ENCODE measurements around the gene CARD16. TPM values are rescaled to one million over a fixed set of nuclear protein-coding genes. Genes with fewer than 3 reads are reported as not detected.
"Not testable (repeated sequence)": the region's sequence is repeated elsewhere in the genome, so short reads cannot be mapped to it uniquely, and the experiment has no call there.

CARD16 gene
- total RNA-seq, 1 donor from 2014 or later, result 15.5 TPM

DNA sequence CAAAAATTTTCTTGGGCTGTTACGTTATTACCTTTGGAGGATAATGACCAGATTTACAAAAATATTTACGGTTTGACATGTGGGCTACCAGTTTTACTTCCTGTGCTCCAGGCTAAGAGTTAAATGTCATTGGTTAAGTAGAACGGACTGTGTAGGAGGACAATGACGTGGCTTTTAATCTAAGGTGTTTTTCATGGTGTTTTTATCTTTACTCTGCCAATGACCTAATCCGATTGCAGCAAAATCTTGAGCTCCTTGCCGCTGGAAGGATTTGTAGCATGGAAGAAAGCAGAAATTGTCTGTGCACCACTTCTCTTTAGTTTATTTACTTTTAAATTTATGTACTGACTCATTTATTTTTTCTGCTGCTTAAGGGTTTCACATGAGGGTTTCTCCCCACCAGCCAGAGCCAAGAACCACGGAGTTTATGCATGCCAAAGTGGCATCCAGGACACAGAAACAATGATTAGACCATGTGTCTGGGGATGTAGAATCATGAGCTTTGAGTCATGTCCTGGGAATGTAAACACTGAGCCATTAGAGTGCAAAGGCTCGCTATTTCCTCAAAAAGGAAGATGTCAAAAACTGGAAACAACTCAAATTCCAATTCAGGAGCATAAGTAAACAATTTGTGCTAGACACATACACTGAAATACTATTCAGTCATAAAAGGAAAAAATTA is 1.9 kb upstream of the CARD16 start:
- intact Hi-C loops (cut with DNase I), result no loop called here
- no peak overlapping the region for H3K27ac ChIP-seq
- peaks cover 0 to 2% of the 10 kb centered on the region in 2 donors for H3K4me1 ChIP-seq
- no peak overlapping the region for H3K4me3 ChIP-seq
- H3K27me3 ChIP-seq, result no peaks in the 10 kb centered on the region
- no peak for DNase-seq (ENCODE audit: low spot score in 2 of 2)
- H3K9me3 ChIP-seq, result no peaks in the 10 kb centered on the region
- H3K36me3 ChIP-seq, result no peaks in the 10 kb centered on the region
- TF ChIP-seq, protein P1, sequence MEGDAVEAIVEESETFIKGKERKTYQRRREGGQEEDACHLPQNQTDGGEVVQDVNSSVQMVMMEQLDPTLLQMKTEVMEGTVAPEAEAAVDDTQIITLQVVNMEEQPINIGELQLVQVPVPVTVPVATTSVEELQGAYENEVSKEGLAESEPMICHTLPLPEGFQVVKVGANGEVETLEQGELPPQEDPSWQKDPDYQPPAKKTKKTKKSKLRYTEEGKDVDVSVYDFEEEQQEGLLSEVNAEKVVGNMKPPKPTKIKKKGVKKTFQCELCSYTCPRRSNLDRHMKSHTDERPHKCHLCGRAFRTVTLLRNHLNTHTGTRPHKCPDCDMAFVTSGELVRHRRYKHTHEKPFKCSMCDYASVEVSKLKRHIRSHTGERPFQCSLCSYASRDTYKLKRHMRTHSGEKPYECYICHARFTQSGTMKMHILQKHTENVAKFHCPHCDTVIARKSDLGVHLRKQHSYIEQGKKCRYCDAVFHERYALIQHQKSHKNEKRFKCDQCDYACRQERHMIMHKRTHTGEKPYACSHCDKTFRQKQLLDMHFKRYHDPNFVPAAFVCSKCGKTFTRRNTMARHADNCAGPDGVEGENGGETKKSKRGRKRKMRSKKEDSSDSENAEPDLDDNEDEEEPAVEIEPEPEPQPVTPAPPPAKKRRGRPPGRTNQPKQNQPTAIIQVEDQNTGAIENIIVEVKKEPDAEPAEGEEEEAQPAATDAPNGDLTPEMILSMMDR (IDR thresholded peaks at IDR 0.05), result no peak

DNA sequence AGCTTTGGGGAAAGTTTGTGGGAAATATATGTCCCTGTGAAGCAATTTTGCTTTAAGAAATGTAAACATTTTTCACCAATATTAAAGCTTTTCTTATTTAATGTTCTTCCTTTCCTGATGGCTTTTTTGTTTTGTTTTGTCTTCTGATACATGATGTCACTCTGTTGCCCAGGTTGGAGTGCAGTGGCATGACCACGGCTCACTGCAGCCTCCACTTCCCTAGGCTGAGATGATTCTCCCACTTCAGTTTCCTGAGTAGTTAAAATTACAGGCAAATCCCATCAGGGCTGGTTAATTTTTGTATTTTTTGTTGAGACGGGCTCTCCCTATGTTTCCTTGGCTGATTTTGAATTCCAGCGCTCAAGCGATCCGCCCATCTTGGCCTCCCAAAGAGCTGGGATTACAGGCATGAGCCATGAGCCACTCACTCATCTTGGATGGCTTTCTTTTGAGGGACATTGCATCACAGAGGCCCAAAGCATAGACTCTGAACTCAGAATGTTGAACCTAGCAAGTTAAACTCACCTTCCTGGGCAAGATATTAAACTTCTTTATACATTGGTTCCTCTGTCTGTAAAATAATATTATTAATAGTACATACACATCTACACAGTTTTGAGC is 651 bp upstream of the CARD16 start:
- TF ChIP-seq, protein P1 (IDR thresholded peaks at IDR 0.05), result no peak
- Histone ChIP-seq H3K9me3 (no peaks in the 10 kb centered on the region), H3K27me3 (no peaks in the 10 kb centered on the region), H3K27ac (no peak overlapping the region), H3K4me3 (peak overlapping the region; percentile 31 to 56), H3K4me1 (peaks cover 0 to 2% of the 10 kb centered on the region in 2 donors), H3K36me3 (no peaks in the 10 kb centered on the region)
- DNase-seq (ENCODE audit: low spot score in 2 of 2), result no peak
- intact Hi-C loops (cut with DNase I), result no loop called here

DNA sequence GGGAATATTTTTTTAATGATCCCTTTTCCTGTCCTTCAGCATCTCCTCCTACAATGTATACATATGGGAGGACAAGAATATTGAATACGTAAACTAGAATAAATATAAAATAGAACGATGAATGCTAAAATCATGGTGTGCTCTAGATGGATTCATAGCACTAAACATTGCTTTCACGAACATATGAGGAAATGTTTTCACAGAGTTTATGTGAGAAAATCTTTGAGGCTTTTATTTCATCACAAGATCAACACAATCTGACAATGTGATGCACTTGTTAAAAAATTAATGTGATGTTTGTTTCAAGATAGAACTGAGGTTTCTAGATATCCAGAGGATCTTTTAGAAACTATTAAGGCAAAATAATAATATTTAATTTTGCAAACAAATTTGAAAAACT is 3.0 kb downstream of the CARD16 start:
- intact Hi-C loops (cut with DNase I), result no loop called here
- Histone ChIP-seq H3K4me1 (peaks cover 0 to 2% of the 10 kb centered on the region in 2 donors), H3K4me3 (no peak overlapping the region), H3K27ac (no peak overlapping the region), H3K36me3 (no peaks in the 10 kb centered on the region), H3K27me3 (no peaks in the 10 kb centered on the region), H3K9me3 (no peaks in the 10 kb centered on the region)
- TF ChIP-seq, protein P1 (IDR thresholded peaks at IDR 0.05), result no peak
- DNase-seq (ENCODE audit: low spot score in 2 of 2), result no peak

DNA sequence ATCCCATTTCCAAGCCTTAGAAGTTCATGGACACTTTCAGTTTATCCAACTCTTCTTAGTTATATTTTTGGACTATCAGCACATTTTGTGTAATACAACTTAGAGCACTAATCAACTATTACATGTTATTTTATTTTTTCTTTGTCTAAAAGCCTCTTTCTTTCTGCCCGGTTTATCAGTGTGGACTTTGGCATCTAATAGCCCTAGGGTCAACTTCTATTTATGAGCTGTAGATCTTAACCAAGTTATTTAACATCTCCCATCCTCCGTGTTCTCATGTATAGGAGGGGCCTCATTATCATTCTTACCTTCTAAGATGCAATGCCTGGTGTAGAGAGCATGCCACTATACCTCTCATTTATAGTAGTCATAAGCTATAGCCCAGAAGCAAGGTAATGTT is 4.4 kb downstream of the CARD16 start:
- intact Hi-C loops (cut with DNase I), result no loop called here
- TF ChIP-seq, protein P1 (IDR thresholded peaks at IDR 0.05), result no peak
- H3K4me1 ChIP-seq, result no peaks in the 10 kb centered on the region

DNA sequence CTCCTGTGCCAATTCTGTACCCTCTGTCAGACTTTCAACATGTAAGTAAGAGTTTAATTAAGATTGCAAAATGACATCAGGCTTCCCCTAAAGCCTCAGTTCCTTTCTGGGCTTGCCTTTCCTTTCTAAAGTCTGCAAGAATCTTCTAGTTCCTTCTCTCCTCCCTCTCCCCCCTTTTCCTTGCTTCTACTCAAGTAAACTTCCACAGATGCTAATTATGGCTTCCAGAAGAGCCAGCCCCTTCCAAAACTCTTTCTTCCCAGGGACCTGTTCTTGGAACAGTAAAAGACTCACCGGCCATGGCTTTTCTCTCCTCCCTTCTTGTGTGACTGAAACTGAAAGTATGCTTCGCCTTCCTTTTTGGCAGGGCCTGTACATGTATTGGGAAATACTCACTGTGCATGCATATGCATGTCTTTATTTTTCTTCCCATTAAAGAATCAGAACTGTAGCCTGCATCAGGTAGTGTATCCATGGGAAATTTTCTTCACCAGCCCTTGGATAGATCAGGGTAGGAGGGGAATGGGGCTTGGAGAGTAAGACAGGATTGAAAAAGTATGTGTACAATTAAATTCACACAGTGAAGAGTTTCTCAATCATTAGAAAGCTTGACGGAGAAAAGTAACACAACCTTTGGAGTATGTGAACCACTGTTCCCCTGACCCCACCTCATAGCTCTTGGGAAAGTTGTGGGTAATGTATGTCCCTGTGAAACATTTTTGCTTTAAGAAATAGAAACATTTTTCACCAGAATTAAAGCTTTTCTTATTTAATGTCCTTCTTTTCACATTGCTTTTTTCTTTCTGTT is 10.1 kb downstream of the CARD16 start, which contains the start of gene CASP1:
Gene CASP1 (minus strand): TSS at position 332 of the 808 bp plus-strand sequence. CDS start 31 bp downstream, at position 301.
- H3K9me3 ChIP-seq, result no peaks in the 10 kb centered on the region
- TF ChIP-seq, protein P1 (IDR thresholded peaks at IDR 0.05), result no peak
- intact Hi-C loops (cut with DNase I), result no loop called here
- H3K27ac ChIP-seq, result peak within 1 kb of the TSS; percentile 48 to 64
- peak in 1 of 2 donors; percentile 81 for DNase-seq (ENCODE audit: low spot score in 2 of 2)
- H3K36me3 ChIP-seq, result no peaks in the 10 kb centered on the region
- peak within 1 kb of the TSS; percentile 46 to 53 for H3K4me3 ChIP-seq
- H3K4me1 ChIP-seq, result no peaks in the 10 kb centered on the region
- H3K27me3 ChIP-seq, result no peaks in the 10 kb centered on the region

More for the DNA sequence above, 4.4 kb downstream of the CARD16 start:
- DNase-seq (ENCODE audit: low spot score in 2 of 2), result no peak
- Histone ChIP-seq H3K4me3 (no peak overlapping the region), H3K36me3 (no peaks in the 10 kb centered on the region), H3K27ac (no peak overlapping the region), H3K9me3 (no peaks in the 10 kb centered on the region), H3K27me3 (no peaks in the 10 kb centered on the region)

DNA sequence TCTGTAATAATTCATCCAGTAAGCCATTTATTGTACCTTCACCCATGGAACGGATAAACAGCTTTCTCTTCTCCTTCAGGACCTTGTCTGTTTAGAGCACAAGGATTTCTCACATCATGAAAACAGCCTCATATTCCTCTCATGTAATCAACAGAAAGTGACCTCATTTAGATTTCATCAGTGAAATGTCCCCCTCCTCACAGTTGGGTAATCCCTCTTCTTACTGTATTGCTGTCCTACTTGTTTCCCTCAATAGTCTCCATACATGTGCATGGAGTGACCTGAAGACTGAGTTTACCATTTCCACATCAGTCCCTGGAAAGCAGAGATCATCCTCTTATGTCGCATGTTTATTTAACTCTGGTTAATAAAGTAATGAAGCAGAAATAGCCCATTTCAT is 10.7 kb downstream of the CARD16 start:
- H3K4me1 ChIP-seq; intact Hi-C loops (cut with DNase I); H3K27me3 ChIP-seq; DNase-seq (ENCODE audit: low spot score in 2 of 2); H3K36me3 ChIP-seq; H3K9me3 ChIP-seq: not testable (repeated sequence)
- Histone ChIP-seq H3K4me3 (peak overlapping the region; percentile 46 to 53), H3K27ac (peak overlapping the region; percentile 48 to 64)

Data from ascending aorta (tissue), 2 donors.